ENCODE results near the gene GNL3L. TPM values are rescaled to one million over a fixed set of nuclear protein-coding genes. Genes with fewer than 3 reads are reported as not detected.

The GNL3L gene
- total and polyA plus RNA-seq, 2 of the 13 experiments (the other 11 are each of a cell fraction or from before 2014, with no cell fraction given) = 12.1 to 32.6 TPM

DNA sequence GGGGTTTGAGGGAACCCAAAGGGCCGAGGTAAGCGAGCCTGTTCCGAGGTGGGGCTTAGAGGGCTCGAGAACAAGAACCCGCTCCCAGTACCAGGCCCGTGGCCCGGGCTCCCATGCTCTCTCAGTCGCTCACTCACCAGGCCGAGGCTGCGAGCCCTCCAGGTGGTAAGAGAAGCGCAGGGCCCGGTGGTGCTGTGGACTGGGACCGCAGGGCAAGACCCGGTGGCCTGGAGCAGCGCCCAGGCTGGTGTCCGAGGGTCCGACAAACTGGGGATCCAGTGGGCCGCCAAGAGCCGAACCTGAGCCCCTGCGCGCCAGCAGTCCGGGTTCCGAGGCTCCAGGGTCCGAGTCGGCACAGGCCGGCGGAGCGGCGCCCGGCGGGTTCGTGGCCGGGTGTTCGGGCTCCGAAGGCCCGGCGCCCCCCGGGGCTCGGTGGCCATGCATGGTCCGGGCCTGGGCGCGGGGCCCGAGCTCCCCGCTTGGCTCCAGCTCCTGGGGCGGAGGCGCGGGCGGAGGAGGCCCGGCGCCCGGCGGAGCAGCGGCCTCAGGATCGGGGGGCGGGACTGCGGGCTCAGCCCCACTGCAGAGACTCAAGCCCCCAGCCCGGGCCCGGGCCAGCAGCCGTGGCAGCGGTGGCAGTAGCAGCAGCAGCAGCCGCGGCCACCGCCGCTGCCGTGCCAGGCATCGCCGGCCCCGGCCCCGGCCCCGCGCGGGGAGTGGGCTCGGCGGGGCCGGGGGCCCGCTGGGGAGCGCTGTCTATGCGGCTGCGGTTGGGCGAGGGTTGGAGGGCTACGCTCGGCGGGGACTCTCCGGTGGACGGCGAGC lies 34.8 kb upstream of the GNL3L start (continued):
- TF ChIP-seq, protein P1, sequence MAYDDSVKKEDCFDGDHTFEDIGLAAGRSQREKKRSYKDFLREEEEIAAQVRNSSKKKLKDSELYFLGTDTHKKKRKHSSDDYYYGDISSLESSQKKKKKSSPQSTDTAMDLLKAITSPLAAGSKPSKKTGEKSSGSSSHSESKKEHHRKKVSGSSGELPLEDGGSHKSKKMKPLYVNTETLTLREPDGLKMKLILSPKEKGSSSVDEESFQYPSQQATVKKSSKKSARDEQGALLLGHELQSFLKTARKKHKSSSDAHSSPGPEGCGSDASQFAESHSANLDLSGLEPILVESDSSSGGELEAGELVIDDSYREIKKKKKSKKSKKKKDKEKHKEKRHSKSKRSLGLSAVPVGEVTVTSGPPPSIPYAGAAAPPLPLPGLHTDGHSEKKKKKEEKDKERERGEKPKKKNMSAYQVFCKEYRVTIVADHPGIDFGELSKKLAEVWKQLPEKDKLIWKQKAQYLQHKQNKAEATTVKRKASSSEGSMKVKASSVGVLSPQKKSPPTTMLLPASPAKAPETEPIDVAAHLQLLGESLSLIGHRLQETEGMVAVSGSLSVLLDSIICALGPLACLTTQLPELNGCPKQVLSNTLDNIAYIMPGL (CRISPR knock-in tag; IDR thresholded peaks at IDR 0.05; ENCODE audit: borderline replicate concordance in 1 of 2, low read depth in 1 of 2) = 0 out of 4 replicates have a peak, but pooled peaks of 1 of the 2 experiments have one; percentile 23
- TF ChIP-seq PHF8 (CRISPR knock-in tag; IDR thresholded peaks at IDR 0.05) = peak; percentile 48; the same call in 1 of the 2 replicates
- no peak for TF ChIP-seq MATR3 (CRISPR knock-in tag; IDR thresholded peaks at IDR 0.05)
- TF ChIP-seq, protein P2, sequence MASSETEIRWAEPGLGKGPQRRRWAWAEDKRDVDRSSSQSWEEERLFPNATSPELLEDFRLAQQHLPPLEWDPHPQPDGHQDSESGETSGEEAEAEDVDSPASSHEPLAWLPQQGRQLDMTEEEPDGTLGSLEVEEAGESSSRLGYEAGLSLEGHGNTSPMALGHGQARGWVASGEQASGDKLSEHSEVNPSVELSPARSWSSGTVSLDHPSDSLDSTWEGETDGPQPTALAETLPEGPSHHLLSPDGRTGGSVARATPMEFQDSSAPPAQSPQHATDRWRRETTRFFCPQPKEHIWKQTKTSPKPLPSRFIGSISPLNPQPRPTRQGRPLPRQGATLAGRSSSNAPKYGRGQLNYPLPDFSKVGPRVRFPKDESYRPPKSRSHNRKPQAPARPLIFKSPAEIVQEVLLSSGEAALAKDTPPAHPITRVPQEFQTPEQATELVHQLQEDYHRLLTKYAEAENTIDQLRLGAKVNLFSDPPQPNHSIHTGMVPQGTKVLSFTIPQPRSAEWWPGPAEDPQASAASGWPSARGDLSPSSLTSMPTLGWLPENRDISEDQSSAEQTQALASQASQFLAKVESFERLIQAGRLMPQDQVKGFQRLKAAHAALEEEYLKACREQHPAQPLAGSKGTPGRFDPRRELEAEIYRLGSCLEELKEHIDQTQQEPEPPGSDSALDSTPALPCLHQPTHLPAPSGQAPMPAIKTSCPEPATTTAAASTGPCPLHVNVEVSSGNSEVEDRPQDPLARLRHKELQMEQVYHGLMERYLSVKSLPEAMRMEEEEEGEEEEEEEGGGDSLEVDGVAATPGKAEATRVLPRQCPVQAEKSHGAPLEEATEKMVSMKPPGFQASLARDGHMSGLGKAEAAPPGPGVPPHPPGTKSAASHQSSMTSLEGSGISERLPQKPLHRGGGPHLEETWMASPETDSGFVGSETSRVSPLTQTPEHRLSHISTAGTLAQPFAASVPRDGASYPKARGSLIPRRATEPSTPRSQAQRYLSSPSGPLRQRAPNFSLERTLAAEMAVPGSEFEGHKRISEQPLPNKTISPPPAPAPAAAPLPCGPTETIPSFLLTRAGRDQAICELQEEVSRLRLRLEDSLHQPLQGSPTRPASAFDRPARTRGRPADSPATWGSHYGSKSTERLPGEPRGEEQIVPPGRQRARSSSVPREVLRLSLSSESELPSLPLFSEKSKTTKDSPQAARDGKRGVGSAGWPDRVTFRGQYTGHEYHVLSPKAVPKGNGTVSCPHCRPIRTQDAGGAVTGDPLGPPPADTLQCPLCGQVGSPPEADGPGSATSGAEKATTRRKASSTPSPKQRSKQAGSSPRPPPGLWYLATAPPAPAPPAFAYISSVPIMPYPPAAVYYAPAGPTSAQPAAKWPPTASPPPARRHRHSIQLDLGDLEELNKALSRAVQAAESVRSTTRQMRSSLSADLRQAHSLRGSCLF (CRISPR knock-in tag; IDR thresholded peaks at IDR 0.05; ENCODE audit: borderline replicate concordance) = no peak
- TF ChIP-seq, protein P3, sequence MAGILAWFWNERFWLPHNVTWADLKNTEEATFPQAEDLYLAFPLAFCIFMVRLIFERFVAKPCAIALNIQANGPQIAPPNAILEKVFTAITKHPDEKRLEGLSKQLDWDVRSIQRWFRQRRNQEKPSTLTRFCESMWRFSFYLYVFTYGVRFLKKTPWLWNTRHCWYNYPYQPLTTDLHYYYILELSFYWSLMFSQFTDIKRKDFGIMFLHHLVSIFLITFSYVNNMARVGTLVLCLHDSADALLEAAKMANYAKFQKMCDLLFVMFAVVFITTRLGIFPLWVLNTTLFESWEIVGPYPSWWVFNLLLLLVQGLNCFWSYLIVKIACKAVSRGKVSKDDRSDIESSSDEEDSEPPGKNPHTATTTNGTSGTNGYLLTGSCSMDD (CRISPR knock-in tag; IDR thresholded peaks at IDR 0.05) = no peak
- no peak for TF ChIP-seq ETV5 (CRISPR knock-in tag; IDR thresholded peaks at IDR 0.05; ENCODE audit: borderline replicate concordance)
